ENCODE data around the gene VPS8. TPM values are rescaled to one million over a fixed set of nuclear protein-coding genes. Genes with fewer than 3 reads are reported as not detected.

The VPS8 gene
- total RNA-seq, 4 donors from 2014 or later = 76.5 to 281 (median 163) TPM

DNA sequence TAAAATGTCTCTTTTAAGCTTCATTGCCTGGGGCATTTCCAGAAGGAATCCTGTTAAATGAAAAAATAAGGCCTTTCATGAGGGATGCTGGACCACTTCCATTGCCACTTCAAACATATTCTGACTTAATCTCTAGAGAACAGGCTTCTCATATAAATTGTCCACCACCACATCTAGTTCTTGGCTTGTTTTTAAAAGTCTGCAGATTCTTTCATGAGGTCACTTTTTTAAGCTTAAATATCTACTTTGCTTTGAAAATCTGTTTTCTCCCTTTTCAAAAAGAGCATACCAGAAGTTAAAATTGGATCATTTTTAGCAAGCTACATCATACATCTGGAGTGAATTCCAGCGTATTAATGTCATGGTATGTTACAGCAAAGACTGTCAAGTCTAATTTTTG, 209.3 kb downstream of the VPS8 start:
- H3K4me3 ChIP-seq = no peak overlapping the region
- DNase-seq = no peak
- no peaks in the 10 kb centered on the region for H3K36me3 ChIP-seq
- intact Hi-C loops (cut with DNase I; ENCODE audit: low total_unique reads) = no loop called here
- H3K9me3 ChIP-seq = no peaks in the 10 kb centered on the region
- no peak overlapping the region for H3K27ac ChIP-seq
- no peak for TF ChIP-seq POLR2A (IDR thresholded peaks at IDR 0.05)
- TF ChIP-seq, protein P1, sequence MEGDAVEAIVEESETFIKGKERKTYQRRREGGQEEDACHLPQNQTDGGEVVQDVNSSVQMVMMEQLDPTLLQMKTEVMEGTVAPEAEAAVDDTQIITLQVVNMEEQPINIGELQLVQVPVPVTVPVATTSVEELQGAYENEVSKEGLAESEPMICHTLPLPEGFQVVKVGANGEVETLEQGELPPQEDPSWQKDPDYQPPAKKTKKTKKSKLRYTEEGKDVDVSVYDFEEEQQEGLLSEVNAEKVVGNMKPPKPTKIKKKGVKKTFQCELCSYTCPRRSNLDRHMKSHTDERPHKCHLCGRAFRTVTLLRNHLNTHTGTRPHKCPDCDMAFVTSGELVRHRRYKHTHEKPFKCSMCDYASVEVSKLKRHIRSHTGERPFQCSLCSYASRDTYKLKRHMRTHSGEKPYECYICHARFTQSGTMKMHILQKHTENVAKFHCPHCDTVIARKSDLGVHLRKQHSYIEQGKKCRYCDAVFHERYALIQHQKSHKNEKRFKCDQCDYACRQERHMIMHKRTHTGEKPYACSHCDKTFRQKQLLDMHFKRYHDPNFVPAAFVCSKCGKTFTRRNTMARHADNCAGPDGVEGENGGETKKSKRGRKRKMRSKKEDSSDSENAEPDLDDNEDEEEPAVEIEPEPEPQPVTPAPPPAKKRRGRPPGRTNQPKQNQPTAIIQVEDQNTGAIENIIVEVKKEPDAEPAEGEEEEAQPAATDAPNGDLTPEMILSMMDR (IDR thresholded peaks at IDR 0.05) = no peak
- no peaks in the 10 kb centered on the region for H3K27me3 ChIP-seq
- no peaks in the 10 kb centered on the region for H3K4me1 ChIP-seq

- Histone ChIP-seq H3K4me3 (no peak overlapping the region), H3K9me3 (no peaks in the 10 kb centered on the region), H3K27ac (no peak overlapping the region), H3K36me3 (no peaks in the 10 kb centered on the region), H3K27me3 (no peaks in the 10 kb centered on the region), H3K4me1 (no peaks in the 10 kb centered on the region)
- DNase-seq = no peak
- intact Hi-C loops (cut with DNase I; ENCODE audit: low total_unique reads) = no loop called here
- TF ChIP-seq, protein P1 (IDR thresholded peaks at IDR 0.05) = no peak
- no peak for TF ChIP-seq POLR2A (IDR thresholded peaks at IDR 0.05)
These were observed 212.4 kb downstream of the VPS8 start for GRCh38 chr3:185024406-185024805.

- no peak for DNase-seq
- Histone ChIP-seq H3K4me3 (no peak overlapping the region), H3K27me3 (no peaks in the 10 kb centered on the region), H3K4me1 (no peaks in the 10 kb centered on the region), H3K9me3 (no peaks in the 10 kb centered on the region), H3K27ac (no peak overlapping the region), H3K36me3 (no peaks in the 10 kb centered on the region)
- intact Hi-C loops (cut with DNase I; ENCODE audit: low total_unique reads) = no loop called here
- TF ChIP-seq POLR2A (IDR thresholded peaks at IDR 0.05) = no peak
- TF ChIP-seq, protein P1 (IDR thresholded peaks at IDR 0.05) = no peak
These were observed 213.0 kb downstream of the VPS8 start for GRCh38 chr3:185024966-185025365.

DNA sequence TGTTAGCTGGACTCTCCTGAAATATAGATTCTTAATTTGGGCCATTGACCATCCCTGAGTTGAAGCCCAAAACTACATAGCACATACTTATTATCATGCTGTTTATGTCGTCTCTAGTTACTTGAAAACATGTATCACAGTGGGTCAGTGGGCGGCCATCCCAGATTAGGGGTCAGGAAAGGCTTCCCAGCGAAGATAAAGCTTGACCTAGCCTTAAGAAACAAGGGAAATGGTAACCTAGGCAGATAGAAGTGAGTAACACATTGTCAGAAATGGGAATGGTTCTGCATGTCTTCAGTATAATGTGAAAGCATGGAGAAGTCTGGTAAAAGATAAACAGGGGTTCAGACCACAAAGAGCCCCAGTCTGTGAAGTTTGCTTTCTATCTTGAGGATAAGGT, 216.2 kb downstream of the VPS8 start:
- Histone ChIP-seq H3K9me3 (no peaks in the 10 kb centered on the region), H3K36me3 (no peaks in the 10 kb centered on the region), H3K27me3 (no peaks in the 10 kb centered on the region), H3K4me1 (no peaks in the 10 kb centered on the region), H3K27ac (no peak overlapping the region), H3K4me3 (no peak overlapping the region)
- TF ChIP-seq, protein P1 (IDR thresholded peaks at IDR 0.05) = no peak
- intact Hi-C loops (cut with DNase I; ENCODE audit: low total_unique reads) = no loop called here
- no peak for DNase-seq

GRCh38 chr3:185029086-185029485, 217.1 kb downstream of the VPS8 start:
- Histone ChIP-seq H3K4me3 (no peak overlapping the region), H3K27ac (no peak overlapping the region), H3K36me3 (no peaks in the 10 kb centered on the region), H3K27me3 (no peaks in the 10 kb centered on the region), H3K9me3 (no peaks in the 10 kb centered on the region), H3K4me1 (no peaks in the 10 kb centered on the region)
- TF ChIP-seq, protein P1 (IDR thresholded peaks at IDR 0.05) = no peak
- TF ChIP-seq POLR2A (IDR thresholded peaks at IDR 0.05) = no peak
- intact Hi-C loops (cut with DNase I; ENCODE audit: low total_unique reads) = no loop called here
- DNase-seq = no peak
